NT2/D1 (cell line): ENCODE results near the gene EPHA4.

Experiments
- DNase-seq: peaks from one replicate; pipeline ENCODE4 v3.0.0-alpha.2; 2011; ENCODE audit warnings: low read depth, low spot score
- H3K27me3 ChIP-seq: 2 replicates; pipeline ENCODE4 v1.6.0; 2011; ENCODE audit warnings: mild to moderate bottlenecking; ENCODE audit not compliant: insufficient read length, insufficient read depth
- H3K36me3 ChIP-seq: 2 replicates; pipeline ENCODE4 v1.6.1; 2011; ENCODE audit warnings: mild to moderate bottlenecking, low read length, mixed read lengths; ENCODE audit not compliant: insufficient read depth, insufficient read length
- H3K4me1 ChIP-seq: 2 replicates; pipeline ENCODE4 v1.5.1; 2011; ENCODE audit not compliant: insufficient read depth, insufficient read length
- H3K4me3 ChIP-seq: 2 replicates; pipeline ENCODE4 v1.5.1; 2011; ENCODE audit warnings: low read depth; ENCODE audit not compliant: insufficient read length
- H3K9ac ChIP-seq: 2 replicates; pipeline ENCODE4 v1.6.0; 2011; ENCODE audit warnings: low read depth; ENCODE audit not compliant: insufficient read length
- H3K9me3 ChIP-seq: 2 replicates; pipeline ENCODE4 v1.5.1; 2011; ENCODE audit warnings: mild to moderate bottlenecking, low read length; ENCODE audit not compliant: insufficient read depth
- SUZ12 ChIP-seq: IDR thresholded peaks from 2 replicates; pipeline ENCODE4 v1.6.1; 2011; ENCODE audit not compliant: insufficient read length, insufficient read depth; ENCODE audit errors: extremely low read depth
- YY1 ChIP-seq: IDR thresholded peaks from 2 replicates; pipeline ENCODE4 v1.6.1; 2011; ENCODE audit not compliant: insufficient read length, insufficient read depth
- ZNF274 ChIP-seq: IDR thresholded peaks from 2 replicates; pipeline ENCODE4 v1.6.1; 2011; ENCODE audit warnings: mild to moderate bottlenecking, low read depth, low read length

Gene EPHA4

DNA sequence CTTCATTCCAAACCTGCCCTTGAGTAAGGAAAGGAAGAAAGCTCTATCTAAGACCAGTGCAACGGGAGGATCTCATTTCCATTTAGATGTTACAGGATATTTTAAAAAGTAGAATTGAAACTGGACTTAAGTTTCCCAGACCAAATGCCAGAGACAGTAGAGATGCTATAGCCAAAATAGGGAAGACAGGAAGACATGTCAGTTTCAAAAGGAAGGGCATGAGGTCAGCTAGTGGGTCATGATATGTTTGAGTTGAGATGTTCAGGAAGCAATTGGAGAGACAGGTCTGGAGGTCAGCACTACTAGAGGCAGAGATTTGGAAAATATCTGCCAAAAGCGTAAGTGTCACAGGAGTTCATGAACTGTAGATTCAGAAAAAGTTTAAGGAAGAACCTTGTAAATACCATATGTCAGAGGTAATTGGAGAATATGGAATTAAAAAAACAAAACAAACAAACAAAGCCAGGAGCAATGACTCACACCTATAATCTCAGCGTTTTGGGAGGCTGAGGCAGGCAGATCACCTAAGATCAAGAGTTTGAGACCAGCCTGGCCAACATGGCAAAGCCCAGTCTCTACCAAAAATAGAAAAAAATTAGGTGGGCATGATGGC, 50.8 kb downstream of the EPHA4 start:
- Histone ChIP-seq H3K9ac (no peak overlapping the region), H3K27me3 (no peaks in the 10 kb centered on the region), H3K36me3 (no peaks in the 10 kb centered on the region), H3K4me1 (no peaks in the 10 kb centered on the region), H3K9me3 (no peaks in the 10 kb centered on the region), H3K4me3 (no peak overlapping the region)
- DNase-seq = no peak
- TF ChIP-seq YY1 (no peak), SUZ12 (no peak), ZNF274 (no peak)

DNA sequence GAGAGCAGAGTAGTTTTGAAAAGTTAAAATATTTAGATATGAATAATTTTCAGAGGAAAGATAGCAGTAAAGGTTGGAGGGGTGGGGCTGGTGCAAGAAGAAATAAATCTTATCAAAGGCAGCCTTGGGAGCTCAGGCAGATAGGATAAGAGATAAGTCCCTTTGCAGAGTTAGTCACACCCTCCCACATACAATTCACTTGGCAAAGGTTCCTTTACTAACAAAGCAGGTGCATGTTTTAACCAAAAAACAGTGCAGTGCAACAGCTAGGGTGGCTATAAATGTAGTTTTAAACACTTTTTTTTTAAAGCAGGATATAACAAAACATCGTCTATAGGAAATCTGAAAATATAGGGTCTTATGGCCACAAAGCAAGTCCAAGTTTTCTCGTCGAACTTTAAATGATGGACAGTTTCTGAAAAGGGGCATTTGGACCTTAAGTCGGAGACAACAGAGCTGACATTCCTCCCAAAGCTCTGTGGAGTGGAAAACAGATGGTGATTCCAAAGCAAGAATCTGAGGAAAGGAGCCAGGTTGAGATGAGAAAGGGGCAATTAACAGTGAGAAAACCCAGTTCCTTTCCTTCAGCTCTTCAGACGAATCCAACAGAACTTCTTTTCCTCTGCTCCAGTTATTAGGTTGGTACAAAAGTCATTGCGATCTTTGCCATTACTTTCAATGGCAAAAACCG, 53.0 kb downstream of the EPHA4 start:
- Histone ChIP-seq H3K27me3 (no peaks in the 10 kb centered on the region), H3K4me3 (no peak overlapping the region), H3K9me3 (no peaks in the 10 kb centered on the region), H3K4me1 (no peaks in the 10 kb centered on the region), H3K9ac (no peak overlapping the region), H3K36me3 (no peaks in the 10 kb centered on the region)
- no peak for TF ChIP-seq ZNF274
- no peak for TF ChIP-seq SUZ12
- TF ChIP-seq YY1 = no peak
- DNase-seq = no peak

DNA sequence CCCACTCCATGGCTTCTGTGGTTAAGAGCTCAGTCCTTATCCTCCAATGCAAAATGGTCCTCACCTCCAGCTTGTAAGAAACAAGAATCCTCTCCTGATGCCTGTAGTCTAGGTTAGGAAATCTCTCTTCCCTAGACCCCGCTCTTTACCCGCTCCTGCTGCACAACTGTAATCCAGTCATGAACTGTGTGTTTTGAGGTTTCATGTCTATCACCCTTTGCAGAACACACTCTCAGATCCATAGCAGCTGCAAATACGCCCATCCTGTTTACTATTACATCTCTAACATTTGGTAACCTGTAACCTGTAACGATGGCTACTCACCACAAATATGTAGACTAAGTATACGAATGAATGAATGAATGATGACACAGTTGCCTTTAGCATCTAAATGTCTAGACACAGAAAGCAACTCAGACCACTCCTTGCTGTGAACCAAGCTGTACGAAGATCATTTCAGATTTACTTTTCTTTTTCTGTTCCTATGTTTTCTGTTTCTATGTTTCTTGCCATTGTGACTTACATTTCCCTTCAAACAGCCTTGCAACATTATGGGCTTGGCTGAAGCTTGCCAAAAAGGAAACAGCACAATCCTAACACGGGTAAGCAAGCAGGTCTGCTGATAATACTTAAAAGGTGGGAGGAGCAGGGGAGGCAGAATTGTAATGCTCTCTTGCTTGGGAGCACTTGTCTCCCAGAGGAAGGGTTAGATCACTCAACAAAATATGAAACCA, 53.7 kb downstream of the EPHA4 start:
- Histone ChIP-seq H3K4me1 (no peaks in the 10 kb centered on the region), H3K4me3 (no peak overlapping the region), H3K36me3 (no peaks in the 10 kb centered on the region), H3K9me3 (no peaks in the 10 kb centered on the region), H3K9ac (no peak overlapping the region), H3K27me3 (no peaks in the 10 kb centered on the region)
- TF ChIP-seq ZNF274 (no peak), YY1 (no peak), SUZ12 (no peak)
- no peak for DNase-seq

DNA sequence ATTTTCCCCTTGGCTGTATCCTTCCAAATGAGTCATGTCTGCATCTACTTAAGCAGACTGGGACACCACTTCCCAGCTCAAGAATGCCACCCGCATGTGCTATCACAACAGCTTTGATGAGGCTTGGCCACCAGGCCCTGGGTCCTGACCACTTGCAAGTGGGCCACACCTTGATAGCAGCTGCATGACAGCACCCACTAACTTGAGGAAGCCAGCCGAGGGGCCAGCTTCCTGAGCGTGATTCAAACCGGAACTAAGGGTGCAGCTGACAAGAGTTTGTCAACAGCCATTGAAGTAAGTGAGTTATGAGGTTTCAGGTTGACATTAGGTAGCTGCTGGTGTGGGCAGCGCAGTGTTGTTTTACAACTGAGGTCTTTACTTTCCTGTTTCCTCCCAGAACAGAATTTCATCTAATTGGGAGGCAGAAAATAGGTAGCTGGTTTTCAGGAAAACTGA, 54.4 kb downstream of the EPHA4 start:
- Histone ChIP-seq H3K4me1 (no peaks in the 10 kb centered on the region), H3K27me3 (no peaks in the 10 kb centered on the region), H3K36me3 (no peaks in the 10 kb centered on the region), H3K4me3 (no peak overlapping the region), H3K9ac (no peak overlapping the region), H3K9me3 (no peaks in the 10 kb centered on the region)
- TF ChIP-seq SUZ12 (no peak), YY1 (no peak), ZNF274 (no peak)
- DNase-seq = no peak

DNA sequence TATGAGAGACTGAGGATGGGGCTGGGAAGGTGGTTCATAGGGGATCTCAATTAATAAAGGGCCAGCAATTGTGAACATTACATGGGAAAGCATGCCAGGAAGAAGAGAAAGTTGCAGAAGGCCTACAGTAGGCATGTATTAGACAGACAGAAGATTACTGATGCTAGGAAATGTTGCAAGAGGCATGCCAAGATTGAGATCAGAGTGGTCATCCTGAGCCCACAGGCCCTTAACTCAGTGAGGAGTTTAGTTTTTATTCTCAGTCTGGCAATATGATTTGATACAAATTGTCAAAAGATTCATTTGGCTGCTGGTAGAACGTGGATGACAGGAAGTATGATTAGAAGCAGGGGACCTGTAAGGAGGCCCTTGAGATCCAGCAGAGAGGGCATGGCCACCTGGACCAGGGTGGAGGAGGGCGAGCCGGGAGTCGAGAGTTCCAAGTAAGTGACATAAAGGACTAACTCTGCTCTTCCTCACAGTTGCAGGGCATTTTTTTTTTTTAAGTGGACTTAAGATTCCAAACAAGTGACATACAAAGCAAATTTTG, 54.9 kb downstream of the EPHA4 start:
- DNase-seq = no peak
- Histone ChIP-seq H3K36me3 (no peaks in the 10 kb centered on the region), H3K9me3 (no peaks in the 10 kb centered on the region), H3K4me3 (no peak overlapping the region), H3K9ac (no peak overlapping the region), H3K27me3 (no peaks in the 10 kb centered on the region), H3K4me1 (no peaks in the 10 kb centered on the region)
- TF ChIP-seq SUZ12 (no peak), YY1 (no peak), ZNF274 (no peak)

DNA sequence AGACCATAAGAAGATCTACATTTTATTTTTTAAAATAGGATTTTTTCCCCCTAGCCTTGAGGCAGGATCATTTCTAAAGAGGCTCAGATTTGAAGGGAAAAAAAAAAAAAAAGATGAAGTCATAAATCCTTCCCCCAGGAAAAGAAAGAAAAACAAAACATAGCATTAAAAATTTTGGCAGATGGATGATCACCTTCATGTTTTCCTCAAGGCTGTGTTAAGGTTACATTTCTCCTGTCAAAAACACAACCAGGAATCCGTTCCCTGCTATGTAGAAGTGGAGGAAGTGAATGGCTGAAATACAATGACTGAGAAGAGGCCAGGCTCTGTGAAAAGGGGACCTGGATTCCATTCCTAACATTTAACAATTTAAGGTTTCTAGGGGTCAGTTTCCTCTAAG, 56.2 kb downstream of the EPHA4 start:
- TF ChIP-seq ZNF274 = no peak
- TF ChIP-seq SUZ12 = no peak
- no peak for TF ChIP-seq YY1
- H3K4me1 ChIP-seq = no peaks in the 10 kb centered on the region

More for the DNA sequence above, 56.2 kb downstream of the EPHA4 start:
- Histone ChIP-seq H3K4me3 (no peak overlapping the region), H3K9me3 (no peaks in the 10 kb centered on the region), H3K36me3 (no peaks in the 10 kb centered on the region), H3K27me3 (no peaks in the 10 kb centered on the region), H3K9ac (no peak overlapping the region)
- DNase-seq = no peak
